Measurements from ENCODE around the gene GASK1B.

GASK1B gene

GRCh38 chr4:158186815-158187214, 14.0 kb upstream of the GASK1B start:
- no peak for DNase-seq (ENCODE audit: low spot score)

- no peak for DNase-seq (ENCODE audit: low spot score)
Observed at GRCh38 chr4:158182736-158183135, 9.9 kb upstream of the GASK1B start.

GRCh38 chr4:158181906-158182305, 9.1 kb upstream of the GASK1B start:
- no peak for DNase-seq (ENCODE audit: low spot score)

GRCh38 chr4:158179465-158179864, 6.6 kb upstream of the GASK1B start:
- DNase-seq (ENCODE audit: low spot score): no peak

GRCh38 chr4:158176776-158177175, 4.0 kb upstream of the GASK1B start:
- DNase-seq (ENCODE audit: low spot score): no peak

GRCh38 chr4:158176108-158176507, 3.3 kb upstream of the GASK1B start:
- no peak for DNase-seq (ENCODE audit: low spot score)

- no peak for DNase-seq (ENCODE audit: low spot score)
Observed at GRCh38 chr4:158170691-158171561, 1.9 kb downstream of the GASK1B start.

GRCh38 chr4:158169931-158170690, 2.7 kb downstream of the GASK1B start:
- no peak for DNase-seq (ENCODE audit: low spot score)

GRCh38 chr4:158169506-158169905, 3.3 kb downstream of the GASK1B start:
- DNase-seq (ENCODE audit: low spot score): no peak

GRCh38 chr4:158168606-158169005, 4.2 kb downstream of the GASK1B start:
- DNase-seq (ENCODE audit: low spot score): no peak

- DNase-seq (ENCODE audit: low spot score): no peak
Observed at GRCh38 chr4:158166701-158167100, 6.1 kb downstream of the GASK1B start.

- no peak for DNase-seq (ENCODE audit: low spot score)
Observed at GRCh38 chr4:158164768-158165213, 8.0 kb downstream of the GASK1B start.

GRCh38 chr4:158163941-158164767, 8.7 kb downstream of the GASK1B start:
- no peak for DNase-seq (ENCODE audit: low spot score)

- DNase-seq (ENCODE audit: low spot score): no peak
Observed at GRCh38 chr4:158162631-158163030, 10.2 kb downstream of the GASK1B start.

GRCh38 chr4:158161551-158162354, 11.1 kb downstream of the GASK1B start:
- no peak for DNase-seq (ENCODE audit: low spot score)

- no peak for DNase-seq (ENCODE audit: low spot score)
Observed at GRCh38 chr4:158159718-158160094, 13.1 kb downstream of the GASK1B start.

- no peak for DNase-seq (ENCODE audit: low spot score)
Observed at GRCh38 chr4:158159054-158159717, 13.6 kb downstream of the GASK1B start.

- DNase-seq (ENCODE audit: low spot score): no peak
Observed at GRCh38 chr4:158157412-158157811, 15.4 kb downstream of the GASK1B start.

- DNase-seq (ENCODE audit: low spot score): no peak
Observed at GRCh38 chr4:158155656-158156356, 17.0 kb downstream of the GASK1B start.

- no peak for DNase-seq (ENCODE audit: low spot score)
Observed at GRCh38 chr4:158147151-158147550, 25.7 kb downstream of the GASK1B start.
